H1 (cell line): Measurements from ENCODE around the gene ASIC2. TPM values are rescaled to one million over a fixed set of nuclear protein-coding genes. Genes with fewer than 3 reads are reported as not detected.

Source experiments
- CBX8 ChIP-seq: fragments of 300-800, 300-1000 bp; sonication (generic); IDR thresholded peaks from 2 replicates; pipeline ENCODE4 v1.7.1; 2016; ENCODE audit warnings: low read depth, low read length, borderline replicate concordance
- FOSL1 ChIP-seq: IDR thresholded peaks from 2 replicates; pipeline ENCODE4 v1.6.1; 2011; ENCODE audit warnings: mild to moderate bottlenecking, low read depth, low read length, moderate library complexity; ENCODE audit not compliant: insufficient read depth
- KDM1A ChIP-seq: fragments of 200-600, 300-600 bp; sonication (generic); IDR thresholded peaks from 2 replicates; pipeline ENCODE4 v1.7.1; 2016; ENCODE audit warnings: mild to moderate bottlenecking, low read length, borderline replicate concordance
- POU5F1 ChIP-seq: IDR thresholded peaks from 2 replicates; pipeline ENCODE4 v1.6.1; 2011; ENCODE audit warnings: low read depth, mild to moderate bottlenecking, low read length, moderate library complexity
- RFX5 ChIP-seq: IDR thresholded peaks from 2 replicates; pipeline ENCODE4 v1.6.1; 2011; ENCODE audit warnings: low read depth, low read length, improper control_type of control experiment, borderline replicate concordance
- TAF7 ChIP-seq: optimal IDR thresholded peaks from 2 replicates; pipeline ENCODE3; 2011; ENCODE audit warnings: low read depth, mild to moderate bottlenecking, inconsistent platforms, low read length, moderate library complexity, borderline replicate concordance
- polyA plus RNA-seq, 7 experiments: library from polyadenylated mRNA; depleted of rRNA in 3 of 7; stranded (reverse) in 5 of 7; unstranded in 2 of 7; fragments of >200 nt in 5 of 7; fragments of 200-250 nt in 2 of 7; gene quantifications; 1 replicate in 5 of 7; 2 replicates in 1 of 7; 4 replicates in 1 of 7; pipeline versions ENCODE4 v1.2.1 to v1.2.3, GENCODE V29; 2011 to 2013; ENCODE audit warnings: missing spikeins in 2 of 7, mixed read lengths in 2 of 7
- total RNA-seq: library from RNA; stranded (reverse); fragmentation: NEBNext Ultra II Directional; extraction: Animal tissue kit (Norgen Biotek cat#: 25700); gene quantifications from 2 replicates; pipeline ENCODE4 v1.2.1, GENCODE V29; 2021

Gene ASIC2
- total and polyA plus RNA-seq, 2 of the 8 experiments (the other 6 are each of a cell fraction or from before 2014, with no cell fraction given) = 0.86 to 1.2 TPM

DNA sequence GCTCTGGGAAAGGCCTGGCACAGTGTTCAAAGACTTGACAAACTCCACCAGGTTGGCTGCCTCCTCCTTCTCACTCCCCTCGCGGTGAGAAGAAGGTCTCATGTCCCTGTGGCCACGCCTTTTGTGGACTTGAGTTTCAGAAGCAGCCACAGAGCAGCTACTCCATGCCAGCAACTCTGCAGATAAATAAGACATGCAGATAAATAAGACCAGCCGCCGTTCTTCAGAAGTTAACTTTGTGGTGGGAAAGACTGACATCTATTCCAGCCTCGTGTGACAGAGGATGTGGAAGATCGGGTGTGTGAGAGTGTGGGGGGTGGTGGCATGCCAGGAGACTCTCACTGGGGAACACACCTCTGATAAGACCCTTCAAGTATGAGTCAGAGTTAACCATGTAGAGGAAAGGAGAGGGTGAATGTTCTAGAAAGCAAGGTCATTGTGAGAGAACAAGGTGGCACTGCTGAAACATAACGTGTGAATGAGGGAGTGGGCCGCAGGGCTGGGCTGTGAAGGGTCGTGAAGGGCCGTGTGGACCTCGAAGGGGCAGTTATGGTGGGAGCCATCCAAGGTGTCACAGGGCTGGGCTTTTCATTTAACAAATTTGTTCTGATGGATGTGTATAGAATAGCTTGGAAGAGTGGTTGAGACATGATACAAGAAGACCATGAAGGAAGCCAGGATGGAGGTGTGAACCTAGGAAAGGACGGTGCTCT lies 300.6 kb downstream of the ASIC2 start (continued):
- TF ChIP-seq CBX8 = no peak
- no peak for TF ChIP-seq POU5F1
- TF ChIP-seq FOSL1 = no peak
- TF ChIP-seq RFX5 = no peak
- no peak for TF ChIP-seq KDM1A
- TF ChIP-seq TAF7 = no peak
